ENCODE data around the gene ELMO2.
A peak's percentile ranks its signal among the peaks of the same experiment; 100 is the strongest.
"Not testable (repeated sequence)": the region's sequence is repeated elsewhere in the genome, so short reads cannot be mapped to it uniquely, and the experiment has no call there.

Gene ELMO2

GRCh38 chr20:46401478-46401860 is 4.9 kb downstream of the ELMO2 start:
- no peak for DNase-seq

GRCh38 chr20:46400828-46401477 is 5.5 kb downstream of the ELMO2 start:
- DNase-seq: no peak

GRCh38 chr20:46400253-46400652 is 6.2 kb downstream of the ELMO2 start:
- DNase-seq: no peak

GRCh38 chr20:46399401-46399800 is 7.0 kb downstream of the ELMO2 start:
- no peak for DNase-seq

- peak in 2 of 3 experiments; percentile 17 to 18 for DNase-seq
These were observed 7.5 kb downstream of the ELMO2 start for GRCh38 chr20:46398963-46399362.

GRCh38 chr20:46396052-46396740 is 10.2 kb downstream of the ELMO2 start:
- no peak for DNase-seq

GRCh38 chr20:46394872-46395760 is 11.3 kb downstream of the ELMO2 start:
- peak; percentile 49 to 81 (median 74) for DNase-seq

GRCh38 chr20:46393967-46394366 is 12.4 kb downstream of the ELMO2 start:
- no peak for DNase-seq

- no peak for DNase-seq
These were observed 17.5 kb downstream of the ELMO2 start for GRCh38 chr20:46388937-46389336.

GRCh38 chr20:46388201-46388836 is 18.1 kb downstream of the ELMO2 start:
- peak in 1 of 3 experiments; percentile 48 for DNase-seq

GRCh38 chr20:46387054-46387453 is 19.4 kb downstream of the ELMO2 start:
- not testable (repeated sequence) for DNase-seq

GRCh38 chr20:46378412-46379009 is 27.9 kb downstream of the ELMO2 start:
- no peak for DNase-seq

GRCh38 chr20:46377518-46377917 is 28.9 kb downstream of the ELMO2 start:
- no peak for DNase-seq

- DNase-seq: no peak
These were observed 30.1 kb downstream of the ELMO2 start for GRCh38 chr20:46376196-46376785.

GRCh38 chr20:46375771-46376170 is 30.6 kb downstream of the ELMO2 start:
- DNase-seq: no peak

GRCh38 chr20:46374383-46374782 is 32.0 kb downstream of the ELMO2 start:
- DNase-seq: no peak

GRCh38 chr20:46371656-46372055 is 34.8 kb downstream of the ELMO2 start:
- DNase-seq: no peak

GRCh38 chr20:46368902-46369268 is 37.5 kb downstream of the ELMO2 start:
- no peak for DNase-seq

GRCh38 chr20:46367967-46368901 is 38.2 kb downstream of the ELMO2 start:
- peak in 2 of 3 experiments; percentile 13 to 61 for DNase-seq

- DNase-seq: no peak
These were observed 39.2 kb downstream of the ELMO2 start for GRCh38 chr20:46367234-46367633.

GRCh38 chr20:46366826-46367225 is 39.6 kb downstream of the ELMO2 start:
- DNase-seq: no peak

All from NCI-H1417 (cell line).